GM12875 (cell line): ENCODE measurements around the gene MAP1LC3A.

Experiments used
- H3K4me3 ChIP-seq: one replicate; pipeline ENCODE4 v1.5.1; 2011; ENCODE audit warnings: low read depth, low read length, control low read depth
- TF ChIP-seq, protein P1 (sequence below): IDR thresholded peaks from 2 replicates; pipeline ENCODE4 v1.5.1; 2011; ENCODE audit warnings: low read depth, mild to moderate bottlenecking, control low read depth, inconsistent platforms, low read length, moderate library complexity, borderline replicate concordance; ENCODE audit not compliant: insufficient read depth

Gene MAP1LC3A

DNA sequence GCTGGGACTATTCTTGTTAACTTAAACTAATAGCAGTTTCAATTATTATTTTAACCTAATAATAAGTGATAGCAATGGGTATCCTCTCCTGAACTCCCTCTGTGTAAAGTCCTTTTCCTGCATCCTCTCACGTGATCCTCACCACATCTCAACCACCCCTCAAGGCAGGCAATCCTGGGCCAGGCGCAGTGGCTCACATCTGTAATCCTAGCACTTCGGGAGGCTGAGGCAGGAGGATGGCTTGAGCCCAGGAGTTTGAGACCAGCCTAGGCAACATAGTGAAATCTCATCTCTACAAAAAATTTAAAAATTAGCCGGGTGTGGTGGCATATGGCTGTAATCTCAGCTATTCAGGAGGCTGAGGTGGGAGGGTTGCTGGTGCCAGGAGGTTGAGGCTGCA lies 23.7 kb downstream of the MAP1LC3A start:
- TF ChIP-seq, protein P1, sequence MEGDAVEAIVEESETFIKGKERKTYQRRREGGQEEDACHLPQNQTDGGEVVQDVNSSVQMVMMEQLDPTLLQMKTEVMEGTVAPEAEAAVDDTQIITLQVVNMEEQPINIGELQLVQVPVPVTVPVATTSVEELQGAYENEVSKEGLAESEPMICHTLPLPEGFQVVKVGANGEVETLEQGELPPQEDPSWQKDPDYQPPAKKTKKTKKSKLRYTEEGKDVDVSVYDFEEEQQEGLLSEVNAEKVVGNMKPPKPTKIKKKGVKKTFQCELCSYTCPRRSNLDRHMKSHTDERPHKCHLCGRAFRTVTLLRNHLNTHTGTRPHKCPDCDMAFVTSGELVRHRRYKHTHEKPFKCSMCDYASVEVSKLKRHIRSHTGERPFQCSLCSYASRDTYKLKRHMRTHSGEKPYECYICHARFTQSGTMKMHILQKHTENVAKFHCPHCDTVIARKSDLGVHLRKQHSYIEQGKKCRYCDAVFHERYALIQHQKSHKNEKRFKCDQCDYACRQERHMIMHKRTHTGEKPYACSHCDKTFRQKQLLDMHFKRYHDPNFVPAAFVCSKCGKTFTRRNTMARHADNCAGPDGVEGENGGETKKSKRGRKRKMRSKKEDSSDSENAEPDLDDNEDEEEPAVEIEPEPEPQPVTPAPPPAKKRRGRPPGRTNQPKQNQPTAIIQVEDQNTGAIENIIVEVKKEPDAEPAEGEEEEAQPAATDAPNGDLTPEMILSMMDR: no peak
- H3K4me3 ChIP-seq: no peak overlapping the region

DNA sequence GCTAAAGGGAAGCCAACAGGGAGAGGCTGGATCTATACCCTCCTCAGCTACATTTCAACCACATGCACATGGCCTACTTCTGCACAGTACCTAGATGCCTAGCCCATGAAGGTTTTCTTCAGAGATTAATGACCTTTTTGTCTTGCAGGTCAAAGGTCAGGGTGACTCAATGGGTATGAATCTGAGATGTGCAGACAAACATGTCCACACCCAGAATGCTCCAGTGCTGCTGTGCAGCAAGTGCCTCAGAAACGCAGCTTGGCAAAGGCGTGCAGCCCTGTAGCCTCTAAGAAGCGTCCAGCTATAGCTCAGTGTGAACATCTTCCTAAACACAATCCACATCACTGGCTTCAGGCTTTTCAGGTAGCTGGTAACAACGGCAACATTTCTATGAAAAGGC lies 24.4 kb downstream of the MAP1LC3A start:
- TF ChIP-seq, protein P1: no peak

DNA sequence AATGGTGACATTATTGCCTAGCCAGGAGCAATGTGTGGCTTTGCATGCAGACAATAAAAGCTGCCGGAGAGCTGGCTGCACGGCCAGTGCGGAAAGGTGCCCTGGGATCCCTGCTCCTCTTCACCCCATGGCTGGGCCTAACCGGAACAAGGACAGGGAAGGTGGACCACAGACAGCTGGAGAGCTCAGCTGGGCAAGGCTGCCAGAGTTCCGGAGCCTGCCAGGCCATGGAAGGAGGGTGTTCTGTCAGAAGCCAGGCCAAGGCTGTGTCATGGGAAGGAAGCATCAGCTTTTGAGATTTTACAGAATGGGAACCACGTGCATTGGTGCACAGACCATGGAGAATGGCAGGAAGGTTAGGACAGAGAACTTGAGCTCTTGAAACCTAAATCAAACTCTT lies 25.0 kb downstream of the MAP1LC3A start:
- H3K4me3 ChIP-seq: no peak overlapping the region
- TF ChIP-seq, protein P1: no peak

More for the DNA sequence above, 24.4 kb downstream of the MAP1LC3A start:
- no peak overlapping the region for H3K4me3 ChIP-seq

DNA sequence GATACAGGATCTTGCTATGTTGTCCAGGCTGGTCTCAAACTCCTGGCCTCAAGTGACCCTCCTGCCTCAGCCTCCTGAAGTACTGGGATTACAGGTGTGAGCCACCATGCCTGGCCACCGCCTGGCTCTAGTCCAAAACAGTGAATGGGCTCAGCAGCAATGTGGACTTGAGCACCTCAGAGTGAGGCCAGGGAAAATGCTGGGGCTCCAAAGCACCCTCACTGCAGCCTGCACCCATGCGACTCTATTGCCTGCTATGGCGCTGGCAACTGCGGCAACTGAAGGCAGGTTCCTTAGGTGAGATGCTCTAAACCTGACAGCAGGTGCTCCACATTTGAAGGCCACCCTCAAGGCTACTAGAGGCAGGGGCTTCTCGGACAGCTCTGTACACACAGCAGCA lies 26.5 kb downstream of the MAP1LC3A start:
- TF ChIP-seq, protein P1: no peak
- H3K4me3 ChIP-seq: no peak overlapping the region

DNA sequence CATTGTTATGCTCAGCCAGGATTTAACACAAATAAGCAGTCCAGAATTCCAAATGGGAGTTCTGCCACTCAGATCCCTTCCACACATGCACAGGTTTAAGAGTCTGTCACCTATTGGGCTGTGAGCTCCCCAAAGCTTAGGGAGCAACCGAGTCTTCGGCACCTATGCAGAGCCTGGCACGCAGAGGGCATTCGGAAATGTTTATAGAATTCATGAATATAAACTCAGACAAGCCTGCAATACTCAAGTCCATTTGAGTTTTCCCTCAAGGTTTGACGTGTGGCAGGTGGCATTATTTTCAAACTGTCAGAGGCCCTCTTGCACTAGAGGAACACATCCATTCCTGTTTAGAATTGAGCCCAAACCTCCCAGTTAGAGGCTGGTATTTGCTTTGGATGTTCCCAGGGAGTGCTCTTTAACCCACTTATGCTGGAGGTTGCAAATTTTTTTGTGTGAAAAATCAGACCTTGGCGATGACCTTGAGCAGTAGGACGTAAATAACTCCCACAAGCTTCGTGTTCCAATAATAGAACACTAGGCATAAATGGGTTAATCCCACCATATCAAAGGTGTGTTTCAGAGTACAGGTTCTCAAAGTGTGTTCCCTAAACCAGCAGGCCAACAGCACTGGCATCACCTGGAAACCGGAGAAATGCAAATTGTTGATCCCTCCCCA lies 28.1 kb downstream of the MAP1LC3A start:
- TF ChIP-seq, protein P1: no peak

DNA sequence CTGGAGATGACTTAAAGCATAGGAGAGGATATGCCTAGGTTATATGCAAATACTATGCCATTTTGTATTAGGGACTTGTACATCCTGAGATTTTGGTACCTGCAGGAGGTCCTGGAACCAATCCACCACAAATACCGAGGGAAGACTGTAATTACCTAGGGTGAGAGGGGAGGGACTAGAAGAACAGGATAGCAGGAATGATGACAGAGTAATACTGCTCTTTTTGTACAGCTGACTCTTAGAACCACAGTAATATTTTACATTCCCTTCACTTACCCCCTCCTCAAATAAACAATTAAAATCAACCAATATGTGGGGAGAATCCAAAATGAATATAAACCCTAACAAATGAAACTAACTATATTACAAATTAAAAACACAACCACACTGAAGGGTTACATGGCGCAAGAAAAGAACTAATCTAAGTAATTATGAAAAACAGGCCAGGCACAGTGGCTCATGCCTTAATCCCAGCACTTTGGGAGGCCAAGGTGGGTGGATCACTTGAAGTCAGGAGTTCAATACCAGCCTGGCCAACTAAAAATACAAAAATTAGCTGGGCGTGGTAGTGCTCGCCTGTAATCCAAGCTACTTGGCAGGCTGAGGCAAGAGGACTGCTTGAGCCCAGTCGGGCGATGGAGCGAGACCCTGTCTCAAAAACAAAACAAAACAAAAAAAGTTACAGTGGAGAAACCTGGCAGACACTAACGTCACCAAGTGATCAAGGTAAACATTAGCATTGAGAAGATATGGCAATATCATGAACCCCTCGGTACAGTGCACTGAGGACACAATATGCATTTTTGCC lies 37.1 kb downstream of the MAP1LC3A start:
- TF ChIP-seq, protein P1: no peak
- no peak overlapping the region for H3K4me3 ChIP-seq

More for the DNA sequence above, 28.1 kb downstream of the MAP1LC3A start:
- H3K4me3 ChIP-seq: no peak overlapping the region
